H1 (cell line): ENCODE data around the gene DDIAS. TPM values are rescaled to one million over a fixed set of nuclear protein-coding genes. Genes with fewer than 3 reads are reported as not detected.

Experiments used
- CTCF ChIA-PET: fragments of 300-600 bp; sonication (Branson Sonifier 250); formaldehyde crosslinking; loops from one replicate; lab custom pipeline; 2021; ENCODE audit not compliant: partially characterized antibody; lab: Charles Lee
- POLR2A ChIA-PET: fragments of 300-600 bp; sonication (Branson Sonifier 250); formaldehyde crosslinking; loops from one replicate; lab custom pipeline; 2021; ENCODE audit warnings: inconsistent platforms; ENCODE audit not compliant: partially characterized antibody; lab: Charles Lee
- DNase-seq, 2 experiments: peaks; one replicate each; pipeline versions ENCODE4 v3.0.0 to v3.0.0-alpha.2; 2010 to 2022; ENCODE audit warnings: low spot score in 2 of 2, low read depth in 1 of 2, mixed read lengths in 1 of 2
- FAIRE-seq: peaks from 2 replicates; lab custom pipeline; 2011; peaks lifted over from hg19 to GRCh38; lab: Jason Lieb, UNC
- H2AFZ ChIP-seq: 2 replicates; pipeline ENCODE4 v1.8.1; 2012; ENCODE audit warnings: low read length, inconsistent platforms
- H2AK5ac ChIP-seq: 2 replicates; pipeline ENCODE4 v1.6.1; 2013; ENCODE audit warnings: low read depth, low read length
- H2BK120ac ChIP-seq: replicated peaks from 2 replicates; pipeline ENCODE3; 2013; ENCODE audit warnings: low read depth, low read length, inconsistent platforms
- H2BK12ac ChIP-seq: 2 replicates; pipeline ENCODE4 v1.6.1; 2013; ENCODE audit warnings: low read depth, low read length
- H2BK15ac ChIP-seq: 2 replicates; pipeline ENCODE4 v1.6.1; 2013; ENCODE audit warnings: low read length
- H2BK20ac ChIP-seq: 2 replicates; pipeline ENCODE4 v1.6.1; 2013; ENCODE audit warnings: low read length
- H2BK5ac ChIP-seq: 2 replicates; pipeline ENCODE4 v1.6.1; 2013; ENCODE audit warnings: low read depth, low read length
- H3K14ac ChIP-seq: 2 replicates; pipeline ENCODE4 v1.6.1; 2013; ENCODE audit warnings: inconsistent platforms; ENCODE audit not compliant: insufficient read length
- H3K18ac ChIP-seq: 2 replicates; pipeline ENCODE4 v1.6.1; 2013; ENCODE audit warnings: low read length; ENCODE audit errors: extremely low read depth
- H3K23ac ChIP-seq: 2 replicates; pipeline ENCODE4 v1.6.1; 2013; ENCODE audit warnings: inconsistent platforms; ENCODE audit not compliant: insufficient read length
- H3K23me2 ChIP-seq: 2 replicates; pipeline ENCODE4 v1.6.1; 2013; ENCODE audit warnings: low read depth, low read length
- H3K27ac ChIP-seq: 2 replicates; pipeline ENCODE4 v1.6.1; 2011; ENCODE audit warnings: low read depth, low read length, inconsistent platforms
- H3K27me3 ChIP-seq, 4 experiments: replicated peaks in 1 of 4; 1 replicate in 1 of 4; 2 replicates in 3 of 4; pipeline versions ENCODE4 v1.6.1 to v1.8.1; 2011 to 2013; ENCODE audit warnings: low read length in 3 of 4, mild to moderate bottlenecking in 3 of 4, inconsistent platforms in 2 of 4, mixed read lengths in 2 of 4, moderate library complexity in 1 of 4; ENCODE audit not compliant: control insufficient read depth in 3 of 4, insufficient read depth in 3 of 4; ENCODE audit errors: extremely low read depth in 1 of 4
- H3K36me3 ChIP-seq, 4 experiments: 2 replicates each; pipeline versions ENCODE4 v1.6.1 to v1.8.1; 2011 to 2013; ENCODE audit warnings: mild to moderate bottlenecking in 4 of 4, low read length in 3 of 4, moderate library complexity in 2 of 4, control low read depth in 1 of 4, inconsistent platforms in 1 of 4; ENCODE audit not compliant: insufficient read depth in 4 of 4, control insufficient read depth in 2 of 4
- H3K4ac ChIP-seq: replicated peaks from 2 replicates; pipeline ENCODE3; 2013; ENCODE audit warnings: low read length, low read depth, mixed read lengths, inconsistent platforms; ENCODE audit not compliant: insufficient read length
- H3K4me1 ChIP-seq, 4 experiments: replicated peaks in 1 of 4; 1 replicate in 1 of 4; 2 replicates in 3 of 4; pipeline versions ENCODE4 v1.6.1 to v1.8.1; 2011 to 2013; ENCODE audit warnings: low read length in 3 of 4, inconsistent platforms in 2 of 4, mixed read lengths in 1 of 4; ENCODE audit not compliant: insufficient read depth in 4 of 4, control insufficient read depth in 3 of 4
- H3K4me2 ChIP-seq, 2 experiments: 2 replicates each; pipeline versions ENCODE4 v1.6.1 to v1.8.1; 2011 to 2013; ENCODE audit warnings: low read depth in 2 of 2, low read length in 2 of 2, control low read depth in 1 of 2, inconsistent platforms in 1 of 2, mild to moderate bottlenecking in 1 of 2; ENCODE audit not compliant: insufficient read depth in 1 of 2
- H3K4me3 ChIP-seq, 4 experiments: fragments of 200-600, 300-600 bp in 1 of 4; sonication (generic), shearing (Covaris generic), sonication (Bioruptor Twin) in 1 of 4; 2 replicates each; pipeline versions ENCODE4 v1.5.1 to v1.8.1; 2011 to 2016; ENCODE audit warnings: low read length in 4 of 4, low read depth in 3 of 4, control low read depth in 2 of 4, inconsistent platforms in 2 of 4, mild to moderate bottlenecking in 2 of 4, mixed read lengths in 1 of 4, moderate library complexity in 1 of 4; ENCODE audit not compliant: insufficient read depth in 2 of 4; ENCODE audit errors: extremely low read depth in 1 of 4
- H3K56ac ChIP-seq: replicated peaks from 2 replicates; pipeline ENCODE3; 2013; ENCODE audit warnings: low read depth, mild to moderate bottlenecking, mixed read lengths, low read length, inconsistent platforms; ENCODE audit not compliant: insufficient read length
- H3K79me1 ChIP-seq: 2 replicates; pipeline ENCODE4 v1.6.1; 2013; ENCODE audit warnings: low read depth, low read length, control low read depth
- H3K79me2 ChIP-seq, 2 experiments: 2 replicates each; pipeline versions ENCODE4 v1.6.1 to v1.8.1; 2012 to 2013; ENCODE audit warnings: low read length in 2 of 2, mild to moderate bottlenecking in 2 of 2, inconsistent platforms in 1 of 2; ENCODE audit not compliant: insufficient read depth in 2 of 2, control insufficient read depth in 1 of 2
- H3K9ac ChIP-seq, 4 experiments: replicated peaks in 1 of 4; 1 replicate in 1 of 4; 2 replicates in 3 of 4; pipeline versions ENCODE4 v1.6.1 to v1.8.1; 2011 to 2013; ENCODE audit warnings: low read depth in 3 of 4, low read length in 3 of 4, control low read depth in 2 of 4, mild to moderate bottlenecking in 2 of 4, moderate library complexity in 2 of 4, inconsistent platforms in 1 of 4; ENCODE audit errors: extremely low read depth in 1 of 4
- H3K9me3 ChIP-seq, 2 experiments: 2 replicates each; pipeline versions ENCODE4 v1.6.1 to v1.8.1; 2012 to 2013; ENCODE audit warnings: mild to moderate bottlenecking in 2 of 2, moderate library complexity in 2 of 2, control low read depth in 1 of 2, inconsistent platforms in 1 of 2, low read depth in 1 of 2, low read length in 1 of 2, mixed read lengths in 1 of 2; ENCODE audit not compliant: insufficient read depth in 2 of 2
- H4K20me1 ChIP-seq, 2 experiments: replicated peaks in 1 of 2; 2 replicates each; pipeline versions ENCODE3 to v1.8.1; 2011 to 2013; ENCODE audit warnings: inconsistent platforms in 2 of 2, low read length in 2 of 2, mild to moderate bottlenecking in 1 of 2; ENCODE audit not compliant: insufficient read depth in 2 of 2, control insufficient read depth in 1 of 2
- H4K5ac ChIP-seq: 2 replicates; pipeline ENCODE4 v1.6.1; 2013; ENCODE audit warnings: low read length, low read depth, mixed read lengths, inconsistent platforms; ENCODE audit not compliant: insufficient read length
- H4K8ac ChIP-seq: 2 replicates; pipeline ENCODE4 v1.8.0; 2013; ENCODE audit warnings: mild to moderate bottlenecking, moderate library complexity, low read length, inconsistent platforms; ENCODE audit not compliant: insufficient read depth; ENCODE audit errors: extremely low read depth
- H4K91ac ChIP-seq: replicated peaks from 2 replicates; pipeline ENCODE3; 2013; ENCODE audit warnings: low read length, mixed read lengths, inconsistent platforms; ENCODE audit not compliant: insufficient read length
- EGR1 ChIP-seq: IDR thresholded peaks from 2 replicates; pipeline ENCODE4 v1.6.1; 2011; ENCODE audit warnings: low read depth, low read length, borderline replicate concordance
- FOSL1 ChIP-seq: IDR thresholded peaks from 2 replicates; pipeline ENCODE4 v1.6.1; 2011; ENCODE audit warnings: mild to moderate bottlenecking, low read depth, low read length, moderate library complexity; ENCODE audit not compliant: insufficient read depth
- GABPA ChIP-seq: IDR thresholded peaks from 2 replicates; pipeline ENCODE4 v1.6.1; 2011; ENCODE audit warnings: mild to moderate bottlenecking, low read length, moderate library complexity, borderline replicate concordance; ENCODE audit not compliant: insufficient read depth
- KDM1A ChIP-seq: fragments of 200-600, 300-600 bp; sonication (generic); IDR thresholded peaks from 2 replicates; pipeline ENCODE4 v1.7.1; 2016; ENCODE audit warnings: mild to moderate bottlenecking, low read length, borderline replicate concordance
- KDM4A ChIP-seq: IDR thresholded peaks from one replicate; pipeline ENCODE4 v1.7.1; 2012; ENCODE audit warnings: low read depth, mild to moderate bottlenecking, moderate library complexity, low read length, inconsistent platforms; ENCODE audit not compliant: severe bottlenecking
- RNF2 ChIP-seq: fragments of 200-900, 300-1000 bp; sonication (generic); IDR thresholded peaks from 2 replicates; pipeline ENCODE4 v1.7.1; 2016; ENCODE audit warnings: borderline replicate concordance, low read depth, mild to moderate bottlenecking, antibody characterized with exemption, low read length; ENCODE audit not compliant: poor library complexity, severe bottlenecking; ENCODE audit errors: missing control alignments
- SP1 ChIP-seq: IDR thresholded peaks from 2 replicates; pipeline ENCODE4 v1.6.1; 2011; ENCODE audit warnings: low read depth, low read length
- SRF ChIP-seq: IDR thresholded peaks from 2 replicates; pipeline ENCODE4 v1.6.1; 2011; ENCODE audit warnings: mild to moderate bottlenecking, low read depth, low read length, moderate library complexity
- TAF1 ChIP-seq: IDR thresholded peaks from 2 replicates; pipeline ENCODE4 v1.6.1; 2011; ENCODE audit warnings: mild to moderate bottlenecking, low read depth, low read length
- WGBS, 2 experiments: shearing (Covaris generic) in 1 of 2; methylation state at CpG; one replicate each; pipeline versions ENCODE4 v1.1.6 to v1.1.7; 2013 to 2015; ENCODE audit warnings: low lambda C conversion rate in 2 of 2, mixed read lengths in 2 of 2, inconsistent platforms in 1 of 2, low coverage in 1 of 2, missing lambda C conversion rate in 1 of 2; ENCODE audit not compliant: insufficient replicate concordance in 2 of 2, insufficient coverage in 1 of 2, insufficient read length in 1 of 2; ENCODE audit errors: extremely low coverage in 1 of 2, missing lambda C conversion rate in 1 of 2; 5-methylcytosine and 5-hydroxymethylcytosine counted together
- polyA plus RNA-seq, 7 experiments: library from polyadenylated mRNA; depleted of rRNA in 3 of 7; stranded (reverse) in 5 of 7; unstranded in 2 of 7; fragments of >200 nt in 5 of 7; fragments of 200-250 nt in 2 of 7; gene quantifications; 1 replicate in 5 of 7; 2 replicates in 1 of 7; 4 replicates in 1 of 7; pipeline versions ENCODE4 v1.2.1 to v1.2.3, GENCODE V29; 2011 to 2013; ENCODE audit warnings: missing spikeins in 2 of 7, mixed read lengths in 2 of 7
- total RNA-seq: library from RNA; stranded (reverse); fragmentation: NEBNext Ultra II Directional; extraction: Animal tissue kit (Norgen Biotek cat#: 25700); gene quantifications from 2 replicates; pipeline ENCODE4 v1.2.1, GENCODE V29; 2021

DDIAS gene
- total and polyA plus RNA-seq, 2 of the 8 experiments (the other 6 are each of a cell fraction or from before 2014, with no cell fraction given), result 11.6 to 25.7 TPM

- no peak overlapping the region for H2AFZ ChIP-seq
- H3K18ac ChIP-seq, result no peak overlapping the region
- no peak overlapping the region for H3K23ac ChIP-seq
- H3K36me3 ChIP-seq, result no peaks in the 10 kb centered on the region
- no peak for FAIRE-seq
- H2AK5ac ChIP-seq, result no peak overlapping the region
- peaks cover 3 to 7% (median 5%) of the 10 kb centered on the region in 4 experiments; a peak in 6 of 7 replicates for H3K4me1 ChIP-seq
- no peak overlapping the region for H3K9ac ChIP-seq
- H3K79me2 ChIP-seq, result peaks cover 12 to 72% of the 10 kb centered on the region in 2 experiments
- peak overlapping the region; percentile 98 to 100; a peak in 3 of 4 replicates for H3K4me2 ChIP-seq
- POLR2A ChIA-PET, result no interaction called here
- H3K4me3 ChIP-seq, result peak overlapping the region in 2 of 4 experiments; percentile 79 to 97; a peak in 3 of 8 replicates
- peaks cover 2 to 3% of the 10 kb centered on the region in 2 experiments for H4K20me1 ChIP-seq
- H3K4ac ChIP-seq, result no peak overlapping the region
- no peak for DNase-seq
- H2BK120ac ChIP-seq, result no peak overlapping the region
- H3K14ac ChIP-seq, result no peak overlapping the region
- TF ChIP-seq TAF1, result no peak
- no peak for TF ChIP-seq EGR1
- TF ChIP-seq GABPA, result no peak
- TF ChIP-seq KDM4A, result no peak
- no peak for TF ChIP-seq RNF2
- no peak for TF ChIP-seq KDM1A
- no peak for TF ChIP-seq SP1
- no peak for TF ChIP-seq SRF
- no peak for TF ChIP-seq FOSL1
- no peak overlapping the region for H3K56ac ChIP-seq
- no peak overlapping the region for H4K5ac ChIP-seq
- H2BK15ac ChIP-seq, result no peak overlapping the region
- no peak overlapping the region for H4K91ac ChIP-seq
- H3K23me2 ChIP-seq, result peaks cover 13% of the 10 kb centered on the region
- H3K27ac ChIP-seq, result no peak overlapping the region
- CTCF ChIA-PET, result interaction anchor here (8.2 kb wide), 1 partner anchor 35 kb away, joined by 82 read pairs; no protein-coding TSS in a partner anchor
- no peaks in the 10 kb centered on the region for H3K9me3 ChIP-seq
- WGBS, 2 experiments, result 85% methylated on average over 3 of the region's 3 CpGs; no CpG with 5 or more reads in 1 of the 2 experiments
- H3K79me1 ChIP-seq, result peaks cover 3% of the 10 kb centered on the region
- H4K8ac ChIP-seq, result no peak overlapping the region
- H2BK20ac ChIP-seq, result no peak overlapping the region
- no peak overlapping the region for H2BK12ac ChIP-seq
- no peaks in the 10 kb centered on the region for H3K27me3 ChIP-seq
- no peak overlapping the region for H2BK5ac ChIP-seq
These were observed 1.3 kb downstream of the DDIAS start for GRCh38 chr11:82902880-82903279.
